Measurements from ENCODE around the gene KIF26B.

- TF ChIP-seq CTCF (conservative IDR thresholded peaks at IDR 0.05; ENCODE audit: low read depth, low read length) (no peak), EZH2 (IDR thresholded peaks at IDR 0.05; ENCODE audit: low read length, unreplicated experiment) (no peak)
Measured at GRCh38 chr1:245409341-245410195, 254.8 kb downstream of the KIF26B start.
